Activated CD4-positive, alpha-beta T cell treated with anti-CD3 and anti-CD28 coated beads for 4 hours (primary cell): ENCODE results near the gene ECD.

Experiments
- DNase-seq, 2 donors: peaks; one replicate each; pipeline ENCODE4 v3.0.0-alpha.2; 2020

Gene ECD

DNA sequence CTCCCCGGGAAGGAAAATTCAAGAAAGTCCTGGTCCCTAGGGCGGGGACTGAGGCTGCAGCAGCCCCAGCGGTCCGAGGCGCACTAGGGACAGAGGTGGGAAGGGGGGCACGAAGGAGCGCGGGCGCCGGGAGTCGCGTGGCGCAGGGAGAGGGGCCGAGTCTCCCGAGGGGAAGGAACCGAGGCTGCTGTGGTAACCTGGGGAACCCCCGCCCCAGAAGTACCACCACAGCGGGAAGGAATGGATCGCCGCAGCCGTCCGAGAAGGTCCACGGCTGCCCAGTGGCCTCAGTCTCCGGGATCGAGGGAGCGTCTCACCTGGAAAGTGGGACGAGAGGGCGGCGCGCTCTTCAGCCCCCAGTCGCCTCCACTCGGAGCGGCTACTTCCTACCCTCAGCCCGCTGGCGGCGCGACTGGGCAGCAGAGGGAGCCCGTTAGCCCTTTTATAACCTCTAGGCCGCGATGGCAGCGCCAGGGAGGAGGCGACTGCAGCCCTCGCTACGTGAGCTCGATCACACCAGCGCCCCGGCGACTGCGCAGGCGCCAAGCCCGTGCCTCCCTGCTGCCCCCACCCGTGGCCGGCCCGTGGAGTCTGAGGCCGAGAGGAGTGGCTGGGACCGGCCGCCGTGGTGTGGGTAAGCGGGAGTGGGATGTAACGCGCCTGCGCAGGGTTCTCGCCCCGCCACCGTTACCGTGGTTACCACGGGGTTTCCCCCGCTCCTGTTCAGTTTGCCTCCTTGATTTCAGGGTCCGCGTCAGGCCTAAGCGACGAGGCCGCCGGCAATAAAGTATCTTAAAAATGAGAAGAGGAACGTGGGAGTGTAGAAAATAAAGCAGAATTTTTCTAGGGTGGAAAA, 71.1 kb downstream of the ECD start, which contains the start of gene P4HA1:
Gene P4HA1 (minus strand): TSS at position 418 of the 856 bp plus-strand sequence. CDS start 21,983 bp downstream, outside the sequence.
- peak; percentile 97 to 99 for DNase-seq

DNA sequence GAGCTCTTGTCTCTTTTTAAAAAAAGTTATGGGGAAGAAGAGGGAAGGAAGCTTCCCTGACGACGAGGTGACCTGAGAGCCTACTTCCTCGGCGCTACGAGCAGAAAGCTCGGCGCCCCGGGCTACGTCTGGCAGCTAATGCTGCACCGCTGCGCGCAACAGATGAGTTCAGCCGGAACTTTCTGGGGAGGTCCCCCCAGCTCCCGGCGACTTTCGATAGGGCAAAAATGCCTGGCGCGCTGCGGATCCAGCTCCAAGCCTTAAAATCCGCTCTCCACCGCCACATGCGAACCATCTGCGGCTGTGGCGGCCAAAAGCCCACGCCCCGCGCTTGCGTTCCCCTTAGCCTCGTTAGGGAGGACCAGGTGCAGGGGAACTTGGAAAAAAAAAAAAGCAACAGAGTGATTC, 71.8 kb downstream of the ECD start:
- DNase-seq, result peak; percentile 60 to 71

DNA sequence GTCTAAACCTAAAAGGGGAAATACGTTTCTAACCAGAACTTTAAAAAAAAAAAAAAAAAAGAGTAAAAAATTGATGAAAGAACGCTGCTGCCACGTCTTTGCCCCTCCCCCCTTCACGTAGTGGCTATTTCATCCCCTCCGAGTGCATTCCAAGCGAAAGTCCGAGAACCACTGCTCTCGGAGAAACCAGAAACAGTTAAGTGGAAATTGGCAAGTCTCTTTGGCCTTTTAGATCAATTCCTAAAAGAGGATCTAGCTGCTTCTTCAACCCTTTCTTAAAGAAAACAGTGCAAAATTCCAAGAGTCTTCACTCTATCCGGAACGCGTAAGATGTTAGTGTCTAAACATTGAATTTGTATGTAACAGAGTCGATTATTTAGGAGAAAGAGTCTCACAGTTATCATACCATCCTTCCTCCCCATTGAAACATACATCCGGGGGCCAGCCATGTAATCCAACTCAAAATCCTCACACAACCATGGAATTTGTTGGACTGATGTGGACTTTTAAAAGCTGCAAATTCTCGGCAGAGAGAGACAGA, 72.3 kb downstream of the ECD start:
- peak; percentile 28 to 34 for DNase-seq

DNA sequence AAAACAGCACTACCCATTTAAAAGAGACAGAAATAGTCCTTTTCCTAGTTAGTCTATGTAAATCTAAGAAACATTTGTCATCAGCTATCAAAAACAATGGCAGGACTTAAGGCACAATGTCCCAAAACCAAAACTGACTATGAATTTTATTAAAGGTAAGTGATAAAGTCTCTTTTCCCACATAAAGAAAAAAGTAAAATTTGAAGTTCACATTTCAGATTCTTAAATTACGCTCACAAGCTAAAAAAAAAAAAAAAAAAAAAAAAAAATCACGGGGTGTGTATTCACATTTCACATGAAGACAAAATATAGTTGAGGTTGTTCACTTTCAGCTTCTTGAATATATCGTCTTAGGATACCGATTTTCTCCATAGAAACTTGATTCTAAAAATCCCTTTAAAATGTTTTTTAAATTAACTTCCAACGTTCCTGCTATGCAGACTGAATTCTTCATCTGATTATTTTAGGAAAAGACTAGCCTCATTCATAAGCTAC, 72.8 kb downstream of the ECD start:
- DNase-seq, result no peak

DNA sequence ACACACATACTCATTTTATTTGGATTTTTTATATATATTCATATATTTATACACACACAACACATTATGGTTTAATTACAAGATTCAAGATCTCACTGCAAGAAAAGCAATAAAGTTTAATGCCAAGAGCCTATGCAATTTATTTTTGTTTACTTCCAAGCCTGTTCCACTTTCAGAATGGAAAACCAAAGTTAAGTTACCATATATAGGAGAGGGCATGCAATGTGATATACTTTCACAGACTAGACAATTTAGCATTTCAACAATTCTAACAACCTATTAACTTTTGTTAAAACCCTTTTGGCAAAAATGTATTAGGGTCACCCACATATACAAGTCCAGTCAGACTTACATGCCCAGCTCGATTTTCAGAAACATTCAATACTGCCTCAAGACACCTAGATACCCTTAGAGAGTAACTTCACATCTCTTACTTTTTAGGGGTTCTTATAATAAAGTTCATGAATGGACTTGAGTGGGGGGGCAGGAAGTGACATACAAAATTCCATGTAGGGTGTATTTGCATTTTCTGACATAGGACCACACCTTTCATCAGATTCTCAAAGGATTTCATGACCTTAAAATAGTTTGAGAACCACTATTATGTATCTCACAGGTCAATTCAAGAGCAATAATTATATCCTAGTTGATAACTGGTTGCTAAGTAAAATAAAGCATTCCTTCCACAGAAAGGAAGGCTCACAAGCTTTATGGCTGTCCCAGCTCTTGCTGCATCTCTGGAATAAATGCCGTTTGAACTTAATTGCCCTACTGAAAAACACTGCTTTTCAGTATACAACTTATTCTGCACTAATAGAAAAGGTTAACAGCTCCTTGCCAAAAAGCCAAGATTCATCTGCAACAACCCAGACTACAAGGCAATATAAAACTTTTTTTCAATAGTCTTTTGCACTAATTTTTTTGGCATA, 73.6 kb downstream of the ECD start:
- no peak for DNase-seq

- no peak for DNase-seq
Measured at GRCh38 chr10:73092830-73093229, 75.0 kb downstream of the ECD start.

GRCh38 chr10:73088304-73088703, 79.5 kb downstream of the ECD start:
- DNase-seq, result no peak

DNA sequence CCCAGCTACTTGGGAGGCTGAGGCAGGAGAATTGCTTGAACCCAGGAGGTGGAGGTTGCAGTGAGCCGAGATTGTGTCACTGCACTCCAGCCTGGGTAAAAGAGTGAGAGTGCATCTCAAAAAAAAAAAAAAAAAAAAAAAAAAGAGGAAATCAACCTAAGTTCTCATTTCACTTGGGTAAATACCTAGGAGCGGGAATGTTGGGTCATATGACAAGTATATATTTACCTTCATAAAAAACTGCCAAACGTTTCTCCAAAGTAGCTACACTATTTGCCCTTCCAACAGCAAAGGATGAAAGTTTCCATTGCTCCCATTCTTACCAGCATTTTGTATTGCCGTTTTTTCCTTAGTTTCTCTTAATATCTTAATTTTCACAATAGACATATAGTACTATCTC, 81.0 kb downstream of the ECD start:
- no peak for DNase-seq

DNA sequence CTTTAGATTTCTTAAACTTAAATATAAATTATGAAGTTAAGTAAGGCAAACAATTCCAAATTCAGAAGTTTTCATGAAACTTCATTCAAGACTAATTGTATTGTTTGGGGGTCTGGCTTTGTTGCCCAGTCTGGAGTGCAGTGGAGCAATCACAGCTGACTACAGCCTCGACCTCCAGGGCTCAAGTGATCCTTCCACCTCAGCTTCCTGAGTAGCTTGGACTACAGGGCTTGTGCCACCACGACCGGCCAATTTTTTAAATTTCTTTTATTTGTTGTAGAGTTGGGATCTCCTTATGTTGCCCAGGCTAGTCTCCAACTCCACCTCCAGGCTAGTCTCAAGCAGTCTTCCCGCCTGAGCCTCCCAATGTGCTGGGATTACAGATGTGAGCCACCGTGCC, 83.6 kb downstream of the ECD start:
- DNase-seq, result no peak
